Measurements from ENCODE around the gene RLN3.

The RLN3 gene

DNA sequence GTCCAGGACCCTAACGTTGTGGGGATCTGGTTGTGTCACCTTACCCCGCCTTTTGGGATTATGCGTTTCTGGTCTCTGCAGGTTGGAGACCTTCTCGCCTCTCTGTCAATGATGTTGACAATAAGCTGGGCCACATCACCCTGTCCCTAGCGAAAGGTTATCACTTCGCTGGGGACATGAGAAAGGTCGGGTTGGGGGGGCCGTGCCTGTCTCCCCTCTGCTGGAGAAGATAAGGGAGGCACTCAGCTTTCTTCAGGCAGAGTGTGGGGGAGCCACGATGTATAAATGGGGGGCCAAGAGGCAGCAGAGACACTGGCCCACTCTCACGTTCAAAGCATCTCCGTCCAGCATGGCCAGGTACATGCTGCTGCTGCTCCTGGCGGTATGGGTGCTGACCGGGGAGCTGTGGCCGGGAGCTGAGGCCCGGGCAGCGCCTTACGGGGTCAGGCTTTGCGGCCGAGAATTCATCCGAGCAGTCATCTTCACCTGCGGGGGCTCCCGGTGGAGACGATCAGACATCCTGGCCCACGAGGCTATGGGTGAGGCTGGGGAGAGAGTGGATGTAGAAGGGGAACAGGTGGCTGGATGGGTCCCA is at the start of gene RLN3:
TSS of gene RLN3 (plus strand) at position 293 of the 595 bp plus-strand sequence. CDS start at position 350, 57 bp downstream.
- in situ Hi-C loops (cut with MboI; ENCODE audit: low sequenced_read_pairs): no loop called here

- in situ Hi-C loops (cut with MboI; ENCODE audit: low sequenced_read_pairs): no loop called here
Observed at GRCh38 chr19:13978351-13979243, 49.4 kb upstream of the RLN3 start.

DNA sequence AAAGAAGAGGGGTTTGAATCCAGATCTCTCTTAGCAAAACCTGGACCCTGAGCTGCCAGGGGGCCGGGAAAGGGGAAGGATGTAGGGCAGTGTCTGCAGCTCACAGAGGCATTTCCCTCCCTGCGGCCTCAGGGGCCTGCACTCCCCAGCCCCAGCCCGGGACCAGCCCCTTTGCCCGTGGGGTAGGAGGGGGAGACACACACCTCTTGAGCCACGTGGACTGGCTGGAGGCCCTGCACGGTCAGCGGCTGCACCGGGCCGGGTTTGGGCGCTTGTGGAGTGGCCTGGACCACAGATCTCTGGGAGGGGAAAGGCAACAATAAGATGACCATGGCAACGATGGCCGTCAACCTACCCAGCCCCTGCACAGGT is 48.7 kb upstream of the RLN3 start:
- in situ Hi-C loops (cut with MboI; ENCODE audit: low sequenced_read_pairs): no loop called here

- in situ Hi-C loops (cut with MboI; ENCODE audit: low sequenced_read_pairs): no loop called here
Observed at GRCh38 chr19:13979686-13980085, 48.3 kb upstream of the RLN3 start.

GRCh38 chr19:13980340-13980739 is 47.6 kb upstream of the RLN3 start:
- in situ Hi-C loops (cut with MboI; ENCODE audit: low sequenced_read_pairs): no loop called here

GRCh38 chr19:13981021-13981420 is 46.9 kb upstream of the RLN3 start:
- in situ Hi-C loops (cut with MboI; ENCODE audit: low sequenced_read_pairs): no loop called here

DNA sequence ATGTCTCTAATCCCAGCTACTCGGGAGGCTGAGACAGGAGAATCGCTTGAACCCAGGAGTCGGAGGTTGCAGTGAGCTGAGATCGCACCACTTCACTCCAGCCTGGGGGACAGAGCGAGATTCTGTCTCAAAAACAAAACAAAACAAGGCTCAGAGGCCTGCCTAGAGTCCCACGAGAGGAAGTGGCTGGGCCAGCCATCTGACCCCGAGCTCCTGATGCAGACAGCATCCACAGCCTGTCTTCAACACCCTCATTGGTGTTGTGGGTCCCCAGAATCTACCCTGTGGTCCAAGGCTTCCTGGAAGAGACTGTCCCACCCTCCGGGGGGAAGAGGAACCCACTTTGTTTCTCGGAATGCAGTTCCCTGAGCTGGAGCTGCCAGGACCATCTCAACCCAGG is 46.5 kb upstream of the RLN3 start:
- in situ Hi-C loops (cut with MboI; ENCODE audit: low sequenced_read_pairs): no loop called here

GRCh38 chr19:13981988-13982501 is 45.9 kb upstream of the RLN3 start:
- in situ Hi-C loops (cut with MboI; ENCODE audit: low sequenced_read_pairs): no loop called here

GRCh38 chr19:13982773-13983172 is 45.2 kb upstream of the RLN3 start:
- in situ Hi-C loops (cut with MboI; ENCODE audit: low sequenced_read_pairs): no loop called here

GRCh38 chr19:13983213-13983889 is 44.6 kb upstream of the RLN3 start:
- in situ Hi-C loops (cut with MboI; ENCODE audit: low sequenced_read_pairs): no loop called here

- in situ Hi-C loops (cut with MboI; ENCODE audit: low sequenced_read_pairs): no loop called here
Observed at GRCh38 chr19:13984186-13984585, 43.8 kb upstream of the RLN3 start.

- in situ Hi-C loops (cut with MboI; ENCODE audit: low sequenced_read_pairs): no loop called here
Observed at GRCh38 chr19:13984875-13985741, 42.8 kb upstream of the RLN3 start.

DNA sequence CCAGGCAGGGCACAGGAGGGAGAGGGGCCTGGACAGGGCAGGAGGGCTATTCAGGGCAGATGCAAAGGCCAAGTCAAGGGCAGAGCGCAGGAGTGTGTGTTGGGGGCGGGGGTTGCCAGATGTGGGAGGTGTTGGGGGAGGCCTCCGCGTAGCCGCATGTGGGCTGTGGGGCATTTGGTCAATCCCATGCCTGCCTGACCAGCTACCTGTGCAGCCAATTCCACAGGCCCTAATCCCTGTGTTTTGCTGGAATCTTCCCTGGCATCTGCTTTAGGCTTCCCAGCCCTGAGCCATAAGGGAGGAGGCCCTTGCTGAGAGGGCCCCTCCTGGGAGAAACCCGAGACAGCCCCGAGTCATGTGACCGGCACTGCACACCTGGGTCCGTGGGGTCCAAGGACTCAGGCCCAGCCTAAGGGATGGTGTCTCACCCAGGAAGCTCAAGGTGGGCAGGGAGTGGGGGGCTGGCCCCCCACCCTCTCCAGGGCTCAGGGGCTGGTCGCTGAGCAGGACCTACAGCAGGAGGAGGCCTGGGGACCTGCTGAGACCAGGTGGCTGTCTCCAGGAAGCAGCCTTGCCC is 42.1 kb upstream of the RLN3 start:
- in situ Hi-C loops (cut with MboI; ENCODE audit: low sequenced_read_pairs): no loop called here

GRCh38 chr19:13986348-13986904 is 41.5 kb upstream of the RLN3 start:
- in situ Hi-C loops (cut with MboI; ENCODE audit: low sequenced_read_pairs): no loop called here

DNA sequence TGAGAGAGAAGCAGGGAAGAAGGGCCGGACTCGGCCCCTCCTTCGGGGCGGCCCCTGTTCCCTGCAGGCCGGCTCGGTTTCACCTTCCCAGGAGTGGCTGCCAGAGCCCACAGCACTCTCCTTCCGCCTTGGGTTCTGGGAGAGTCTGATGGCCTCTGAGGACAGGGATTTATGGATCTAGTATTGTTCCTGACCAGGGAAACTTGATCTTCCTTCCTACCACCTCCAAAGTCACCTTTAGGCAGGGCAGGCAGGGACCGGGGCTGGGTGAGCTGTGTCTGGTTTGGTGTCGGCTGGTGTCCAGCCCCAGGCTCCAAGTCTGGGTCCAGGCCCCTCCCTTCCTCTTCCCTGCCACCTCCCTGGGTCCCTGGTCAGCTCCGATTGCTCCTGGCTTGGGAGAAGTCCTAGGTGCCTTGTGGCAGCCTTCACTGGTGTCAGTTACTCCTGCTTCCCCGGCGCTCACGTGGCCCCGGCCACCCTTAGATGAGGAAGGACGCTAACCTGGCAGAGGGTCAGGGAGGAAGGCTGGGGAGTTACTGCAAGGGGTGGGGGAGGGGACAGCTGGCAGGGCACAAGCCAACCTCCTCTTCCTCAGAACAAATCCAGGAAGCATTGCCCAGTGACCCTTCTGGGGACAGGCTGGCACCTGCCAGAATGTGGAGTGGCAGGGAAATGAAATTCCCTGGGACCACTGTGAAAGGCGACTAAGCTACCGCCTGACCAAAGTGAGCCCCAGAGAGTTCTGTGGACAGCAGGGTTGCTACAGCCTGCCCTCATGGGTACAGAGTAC is 40.7 kb upstream of the RLN3 start:
- in situ Hi-C loops (cut with MboI; ENCODE audit: low sequenced_read_pairs): no loop called here

GRCh38 chr19:13989487-13989886 is 38.5 kb upstream of the RLN3 start:
- in situ Hi-C loops (cut with MboI; ENCODE audit: low sequenced_read_pairs): no loop called here

- in situ Hi-C loops (cut with MboI; ENCODE audit: low sequenced_read_pairs): no loop called here
Observed at GRCh38 chr19:13990085-13990484, 37.9 kb upstream of the RLN3 start.

GRCh38 chr19:13992025-13992424 is 35.9 kb upstream of the RLN3 start:
- in situ Hi-C loops (cut with MboI; ENCODE audit: low sequenced_read_pairs): no loop called here

GRCh38 chr19:13993590-13994300 is 34.2 kb upstream of the RLN3 start:
- in situ Hi-C loops (cut with MboI; ENCODE audit: low sequenced_read_pairs): no loop called here
